BLaER1 (cell line): ENCODE data around the gene BHLHA15.
A peak's percentile ranks its signal among the peaks of the same experiment; 100 is the strongest.

Experiments used
- H3K27ac ChIP-seq: shearing (Covaris generic); formaldehyde crosslinking; 2 replicates; pipeline ENCODE4 v1.8.1; 2022
- H3K27me3 ChIP-seq: shearing (Covaris generic); formaldehyde crosslinking; 2 replicates; pipeline ENCODE4 v1.8.1; 2022
- H3K36me3 ChIP-seq: shearing (Covaris generic); formaldehyde crosslinking; 2 replicates; pipeline ENCODE4 v1.8.1; 2022
- H3K4me1 ChIP-seq: shearing (Covaris generic); formaldehyde crosslinking; 2 replicates; pipeline ENCODE4 v1.8.1; 2022
- H3K4me2 ChIP-seq: shearing (Covaris generic); formaldehyde crosslinking; 2 replicates; pipeline ENCODE4 v1.8.1; 2022
- H3K4me3 ChIP-seq: shearing (Covaris generic); formaldehyde crosslinking; 2 replicates; pipeline ENCODE4 v1.8.1; 2022
- H3K9ac ChIP-seq: shearing (Covaris generic); formaldehyde crosslinking; 2 replicates; pipeline ENCODE4 v1.8.1; 2022
- H3K9me3 ChIP-seq: shearing (Covaris generic); formaldehyde crosslinking; 2 replicates; pipeline ENCODE4 v1.8.1; 2022
- H4K20me1 ChIP-seq: shearing (Covaris generic); formaldehyde crosslinking; 2 replicates; pipeline ENCODE4 v1.8.1; 2022
- Cebpa-rat ChIP-seq: shearing (Covaris generic); IDR thresholded peaks from 2 replicates; pipeline ENCODE4 v1.8.1; 2022

Gene BHLHA15

GRCh38 chr7:98231493-98232262 is 20.4 kb downstream of the BHLHA15 start:
- H3K9ac ChIP-seq: no peak overlapping the region
- H4K20me1 ChIP-seq: no peaks in the 10 kb centered on the region
- H3K27ac ChIP-seq: no peak overlapping the region
- H3K36me3 ChIP-seq: 0 out of 2 replicates have a peak, but pooled peaks cover 23% of the 10 kb centered on the region
- peaks cover 50% of the 10 kb centered on the region for H3K4me1 ChIP-seq
- peak overlapping the region; percentile 66 for H3K4me2 ChIP-seq
- H3K4me3 ChIP-seq: no peak overlapping the region
- H3K9me3 ChIP-seq: no peaks in the 10 kb centered on the region
- no peak for TF ChIP-seq Cebpa-rat
- H3K27me3 ChIP-seq: no peaks in the 10 kb centered on the region

- Histone ChIP-seq H3K27ac (no peak overlapping the region), H3K27me3 (no peaks in the 10 kb centered on the region), H3K9ac (0 out of 2 replicates have a peak overlapping the region, but pooled peaks have one; percentile 41), H3K4me1 (peaks cover 50% of the 10 kb centered on the region), H3K4me2 (peak overlapping the region; percentile 66), H3K4me3 (no peak overlapping the region), H3K9me3 (no peaks in the 10 kb centered on the region), H3K36me3 (0 out of 2 replicates have a peak, but pooled peaks cover 28% of the 10 kb centered on the region), H4K20me1 (no peaks in the 10 kb centered on the region)
- no peak for TF ChIP-seq Cebpa-rat
Observed at GRCh38 chr7:98232263-98232585, 21.0 kb downstream of the BHLHA15 start.

- Histone ChIP-seq H3K27ac (peak overlapping the region; percentile 64), H3K4me1 (peaks cover 50% of the 10 kb centered on the region), H3K4me3 (no peak overlapping the region), H3K9me3 (no peaks in the 10 kb centered on the region), H3K36me3 (peaks cover 34% of the 10 kb centered on the region; the same call in 1 of the 2 replicates), H4K20me1 (no peaks in the 10 kb centered on the region), H3K9ac (peak overlapping the region; percentile 41; the same call in 1 of the 2 replicates), H3K27me3 (no peaks in the 10 kb centered on the region), H3K4me2 (peak overlapping the region; percentile 66)
- no peak for TF ChIP-seq Cebpa-rat
Observed at GRCh38 chr7:98232799-98233198, 21.6 kb downstream of the BHLHA15 start.

- Histone ChIP-seq H3K4me1 (peaks cover 43% of the 10 kb centered on the region), H3K4me2 (peak overlapping the region; percentile 66), H3K27ac (peak overlapping the region; percentile 64), H4K20me1 (no peaks in the 10 kb centered on the region), H3K27me3 (no peaks in the 10 kb centered on the region), H3K9me3 (no peaks in the 10 kb centered on the region), H3K9ac (peak overlapping the region; percentile 41; the same call in 1 of the 2 replicates), H3K36me3 (peaks cover 40% of the 10 kb centered on the region), H3K4me3 (no peak overlapping the region)
- no peak for TF ChIP-seq Cebpa-rat
Observed at GRCh38 chr7:98233219-98234070, 22.2 kb downstream of the BHLHA15 start.

- Histone ChIP-seq H3K9ac (no peak overlapping the region), H3K9me3 (no peaks in the 10 kb centered on the region), H3K27ac (no peak overlapping the region), H3K27me3 (no peaks in the 10 kb centered on the region), H3K4me1 (peaks cover 32% of the 10 kb centered on the region), H3K4me2 (no peak overlapping the region), H4K20me1 (no peaks in the 10 kb centered on the region), H3K4me3 (no peak overlapping the region), H3K36me3 (peaks cover 52% of the 10 kb centered on the region)
- TF ChIP-seq Cebpa-rat: no peak
Observed at GRCh38 chr7:98234429-98235147, 23.3 kb downstream of the BHLHA15 start.

GRCh38 chr7:98235901-98236300 is 24.7 kb downstream of the BHLHA15 start:
- Histone ChIP-seq H3K4me2 (no peak overlapping the region), H3K9me3 (no peaks in the 10 kb centered on the region), H3K9ac (no peak overlapping the region), H4K20me1 (no peaks in the 10 kb centered on the region), H3K27ac (no peak overlapping the region), H3K4me1 (peaks cover 33% of the 10 kb centered on the region), H3K27me3 (no peaks in the 10 kb centered on the region), H3K4me3 (no peak overlapping the region), H3K36me3 (peaks cover 58% of the 10 kb centered on the region)
- TF ChIP-seq Cebpa-rat: no peak

- Histone ChIP-seq H3K9me3 (no peaks in the 10 kb centered on the region), H3K27me3 (no peaks in the 10 kb centered on the region), H3K4me3 (no peak overlapping the region), H3K9ac (no peak overlapping the region), H3K27ac (no peak overlapping the region), H3K4me2 (no peak overlapping the region), H4K20me1 (peaks cover 1% of the 10 kb centered on the region; the same call in 1 of the 2 replicates), H3K4me1 (peaks cover 40% of the 10 kb centered on the region), H3K36me3 (peaks cover 57% of the 10 kb centered on the region)
- no peak for TF ChIP-seq Cebpa-rat
Observed at GRCh38 chr7:98236355-98237185, 25.3 kb downstream of the BHLHA15 start.

- H3K27ac ChIP-seq: no peak overlapping the region
- H3K36me3 ChIP-seq: peaks cover 57% of the 10 kb centered on the region
- no peak overlapping the region for H3K9ac ChIP-seq
- H3K4me3 ChIP-seq: no peak overlapping the region
- peaks cover 33% of the 10 kb centered on the region for H3K4me1 ChIP-seq
- H3K4me2 ChIP-seq: no peak overlapping the region
- no peaks in the 10 kb centered on the region for H3K27me3 ChIP-seq
- no peaks in the 10 kb centered on the region for H3K9me3 ChIP-seq
- no peak for TF ChIP-seq Cebpa-rat
- H4K20me1 ChIP-seq: peaks cover 7% of the 10 kb centered on the region; the same call in 1 of the 2 replicates
Observed at GRCh38 chr7:98238076-98238475, 26.8 kb downstream of the BHLHA15 start.

GRCh38 chr7:98238976-98239375 is 27.7 kb downstream of the BHLHA15 start:
- no peak for TF ChIP-seq Cebpa-rat
- Histone ChIP-seq H3K4me1 (peaks cover 35% of the 10 kb centered on the region), H3K4me3 (no peak overlapping the region), H3K9me3 (no peaks in the 10 kb centered on the region), H3K36me3 (peaks cover 58% of the 10 kb centered on the region), H4K20me1 (peaks cover 10% of the 10 kb centered on the region; the same call in 1 of the 2 replicates), H3K27ac (no peak overlapping the region), H3K4me2 (no peak overlapping the region), H3K9ac (no peak overlapping the region), H3K27me3 (no peaks in the 10 kb centered on the region)
